Measurements from ENCODE around the gene CCSER1.

DNA sequence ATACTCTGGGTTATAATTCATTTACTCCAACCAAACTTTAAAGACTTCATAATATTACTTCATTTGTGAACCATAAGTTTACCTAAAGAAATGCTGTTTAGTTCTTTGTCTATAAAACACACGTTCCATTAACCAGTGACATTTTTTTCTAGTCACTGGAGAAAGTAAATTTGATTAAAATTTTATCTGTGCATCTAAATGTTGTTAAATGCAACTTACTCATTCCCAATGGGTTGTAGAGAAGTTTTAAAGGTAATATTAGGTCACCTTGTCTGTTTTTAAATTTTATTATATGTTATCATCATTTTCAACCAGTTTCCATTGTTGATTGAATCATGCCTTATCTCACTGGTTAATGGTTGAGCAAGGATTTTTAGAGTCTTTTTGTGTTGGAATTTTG, 401.4 kb downstream of the CCSER1 start:
- TF ChIP-seq EZH2 (IDR thresholded peaks at IDR 0.05; ENCODE audit: borderline replicate concordance, insufficient read depth, low read depth, low read length, poor library complexity, severe bottlenecking): no peak
- TF ChIP-seq, protein P1, sequence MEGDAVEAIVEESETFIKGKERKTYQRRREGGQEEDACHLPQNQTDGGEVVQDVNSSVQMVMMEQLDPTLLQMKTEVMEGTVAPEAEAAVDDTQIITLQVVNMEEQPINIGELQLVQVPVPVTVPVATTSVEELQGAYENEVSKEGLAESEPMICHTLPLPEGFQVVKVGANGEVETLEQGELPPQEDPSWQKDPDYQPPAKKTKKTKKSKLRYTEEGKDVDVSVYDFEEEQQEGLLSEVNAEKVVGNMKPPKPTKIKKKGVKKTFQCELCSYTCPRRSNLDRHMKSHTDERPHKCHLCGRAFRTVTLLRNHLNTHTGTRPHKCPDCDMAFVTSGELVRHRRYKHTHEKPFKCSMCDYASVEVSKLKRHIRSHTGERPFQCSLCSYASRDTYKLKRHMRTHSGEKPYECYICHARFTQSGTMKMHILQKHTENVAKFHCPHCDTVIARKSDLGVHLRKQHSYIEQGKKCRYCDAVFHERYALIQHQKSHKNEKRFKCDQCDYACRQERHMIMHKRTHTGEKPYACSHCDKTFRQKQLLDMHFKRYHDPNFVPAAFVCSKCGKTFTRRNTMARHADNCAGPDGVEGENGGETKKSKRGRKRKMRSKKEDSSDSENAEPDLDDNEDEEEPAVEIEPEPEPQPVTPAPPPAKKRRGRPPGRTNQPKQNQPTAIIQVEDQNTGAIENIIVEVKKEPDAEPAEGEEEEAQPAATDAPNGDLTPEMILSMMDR (IDR thresholded peaks at IDR 0.05): no peak

Data from B cell (primary cell).